Upper lobe of right lung (tissue), 1 donor: ENCODE data around the gene ABCD3. TPM values are rescaled to one million over a fixed set of nuclear protein-coding genes. Genes with fewer than 3 reads are reported as not detected.
A peak's percentile ranks its signal among the peaks of the same experiment; 100 is the strongest.

Source experiments
- ATAC-seq: fragments of 200-7000 bp; cut with Tn5 transposase; one replicate; pipeline ENCODE4 v1.9.1; 2020; ENCODE audit warnings: mild to moderate bottlenecking, moderate library complexity
- DNase-seq: peaks from one replicate; pipeline ENCODE4 v3.0.0-alpha.2; 2020
- H3K27ac ChIP-seq: fragments of 200-600 bp; one replicate; pipeline ENCODE4 v1.8.0; 2022
- H3K27me3 ChIP-seq: fragments of 200-600 bp; one replicate; pipeline ENCODE4 v1.8.0; 2022; ENCODE audit warnings: mild to moderate bottlenecking
- H3K36me3 ChIP-seq: fragments of 200-600 bp; one replicate; pipeline ENCODE4 v1.8.0; 2022
- H3K4me1 ChIP-seq: fragments of 200-600 bp; one replicate; pipeline ENCODE4 v1.8.0; 2022
- H3K4me3 ChIP-seq: fragments of 200-600 bp; one replicate; pipeline ENCODE4 v1.8.0; 2022; ENCODE audit warnings: mild to moderate bottlenecking
- H3K9me3 ChIP-seq: fragments of 200-600 bp; one replicate; pipeline ENCODE4 v1.8.0; 2022
- intact Hi-C: fragments of 100-400 bp; cut with DNase I; formaldehyde crosslinking; loops from one replicate; pipeline ENCODE4 v1.11.0; 2022
- total RNA-seq: library from RNA; stranded (reverse); fragmentation: NEBNext Ultra II Directional; extraction: Animal tissue kit (Norgen Biotek cat#: 25700); gene quantifications from one replicate; pipeline ENCODE4 v1.2.1, GENCODE V29; 2021
- TF ChIP-seq, protein P1 (sequence below): fragments of 200-600 bp; IDR thresholded peaks from one replicate; pipeline ENCODE4 v1.8.0; 2022; ENCODE audit warnings: antibody characterized with exemption
- donor health status: DM: no; HTN: yes; CAD: no; lungs with severe emphysema.

ABCD3 gene
- total RNA-seq, 1 donor from 2014 or later, result 50.9 TPM

DNA sequence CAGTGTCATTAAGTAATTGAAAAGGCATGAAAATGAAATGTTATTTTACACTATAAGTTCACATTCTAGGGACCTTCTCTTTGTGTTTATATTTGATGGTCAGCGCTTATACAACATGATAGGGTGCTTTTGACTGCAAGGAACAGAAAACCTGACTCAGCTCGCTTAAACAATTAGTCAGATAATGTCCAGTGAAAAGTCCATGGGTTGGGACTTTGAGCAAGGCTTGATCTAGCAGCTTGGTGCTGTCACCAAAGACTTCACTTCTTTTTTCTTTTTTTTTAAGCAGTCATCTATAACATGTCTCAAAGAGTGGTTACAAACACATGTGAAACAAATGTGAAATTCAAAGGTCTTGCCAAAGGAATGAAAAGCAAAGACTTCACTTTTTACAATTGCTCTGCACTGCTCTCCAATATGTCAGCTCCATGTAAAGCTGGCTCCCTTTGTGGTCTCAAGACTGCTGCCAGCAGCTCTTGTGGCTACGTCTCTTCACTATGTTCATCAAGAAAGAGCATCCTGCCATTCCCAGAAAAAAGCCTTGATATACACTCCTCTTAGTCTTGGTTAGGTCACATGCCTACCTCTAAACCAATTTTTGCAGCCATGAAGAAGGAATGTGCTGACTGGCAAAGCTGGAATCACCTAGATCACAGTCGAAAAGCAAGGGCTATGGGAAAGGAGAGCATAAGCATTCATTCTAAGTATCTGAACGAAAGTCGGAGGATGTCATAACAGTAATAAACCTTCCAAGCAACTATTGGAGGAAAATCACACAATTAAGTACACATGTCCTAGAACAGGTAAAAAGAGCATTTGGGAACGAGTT is 108.2 kb downstream of the ABCD3 start:
- intact Hi-C loops, result no loop called here
- DNase-seq (no peak), ATAC-seq (no peak)
- no peaks in the 10 kb centered on the region for H3K9me3 ChIP-seq
- H3K4me3 ChIP-seq, result no peak overlapping the region
- no peaks in the 10 kb centered on the region for H3K27me3 ChIP-seq
- H3K36me3 ChIP-seq, result peaks cover 18% of the 10 kb centered on the region
- no peaks in the 10 kb centered on the region for H3K4me1 ChIP-seq
- TF ChIP-seq, protein P1, sequence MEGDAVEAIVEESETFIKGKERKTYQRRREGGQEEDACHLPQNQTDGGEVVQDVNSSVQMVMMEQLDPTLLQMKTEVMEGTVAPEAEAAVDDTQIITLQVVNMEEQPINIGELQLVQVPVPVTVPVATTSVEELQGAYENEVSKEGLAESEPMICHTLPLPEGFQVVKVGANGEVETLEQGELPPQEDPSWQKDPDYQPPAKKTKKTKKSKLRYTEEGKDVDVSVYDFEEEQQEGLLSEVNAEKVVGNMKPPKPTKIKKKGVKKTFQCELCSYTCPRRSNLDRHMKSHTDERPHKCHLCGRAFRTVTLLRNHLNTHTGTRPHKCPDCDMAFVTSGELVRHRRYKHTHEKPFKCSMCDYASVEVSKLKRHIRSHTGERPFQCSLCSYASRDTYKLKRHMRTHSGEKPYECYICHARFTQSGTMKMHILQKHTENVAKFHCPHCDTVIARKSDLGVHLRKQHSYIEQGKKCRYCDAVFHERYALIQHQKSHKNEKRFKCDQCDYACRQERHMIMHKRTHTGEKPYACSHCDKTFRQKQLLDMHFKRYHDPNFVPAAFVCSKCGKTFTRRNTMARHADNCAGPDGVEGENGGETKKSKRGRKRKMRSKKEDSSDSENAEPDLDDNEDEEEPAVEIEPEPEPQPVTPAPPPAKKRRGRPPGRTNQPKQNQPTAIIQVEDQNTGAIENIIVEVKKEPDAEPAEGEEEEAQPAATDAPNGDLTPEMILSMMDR, result no peak
- H3K27ac ChIP-seq, result no peak overlapping the region

DNA sequence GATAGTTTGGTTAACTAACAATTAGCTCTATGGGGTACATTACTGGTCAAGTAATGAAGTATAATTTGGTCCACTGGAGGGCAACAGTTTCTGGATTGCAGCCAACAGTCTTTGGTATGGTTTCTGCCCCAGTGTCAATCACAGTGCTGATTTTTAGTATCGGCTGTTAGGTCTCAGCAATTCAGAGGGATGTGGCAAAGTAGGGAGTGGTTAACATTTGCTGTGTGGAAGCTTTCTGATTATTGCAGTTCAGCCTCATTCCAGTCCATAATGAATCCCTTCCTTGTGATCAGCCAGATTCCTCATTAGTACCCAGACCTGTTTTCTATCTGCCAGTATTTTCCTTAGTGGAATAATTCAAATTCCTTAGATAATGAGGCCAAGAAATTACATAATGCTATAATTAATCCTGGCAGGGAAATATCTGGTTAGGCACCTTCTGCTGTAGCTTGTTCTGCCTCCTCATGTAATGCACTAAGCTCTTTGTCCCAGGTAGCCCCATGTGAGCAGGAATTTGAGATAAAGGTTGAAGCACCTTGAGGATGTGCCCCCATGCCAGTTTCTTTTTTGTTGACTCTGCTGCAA is 109.3 kb downstream of the ABCD3 start:
- intact Hi-C loops, result no loop called here
- ATAC-seq (peak; percentile 62), DNase-seq (no peak)
- no peaks in the 10 kb centered on the region for H3K27me3 ChIP-seq
- H3K27ac ChIP-seq, result no peak overlapping the region
- peaks cover 28% of the 10 kb centered on the region for H3K36me3 ChIP-seq
- TF ChIP-seq, protein P1, result peak; percentile 12
- H3K4me1 ChIP-seq, result no peaks in the 10 kb centered on the region
- no peaks in the 10 kb centered on the region for H3K9me3 ChIP-seq
- no peak overlapping the region for H3K4me3 ChIP-seq

DNA sequence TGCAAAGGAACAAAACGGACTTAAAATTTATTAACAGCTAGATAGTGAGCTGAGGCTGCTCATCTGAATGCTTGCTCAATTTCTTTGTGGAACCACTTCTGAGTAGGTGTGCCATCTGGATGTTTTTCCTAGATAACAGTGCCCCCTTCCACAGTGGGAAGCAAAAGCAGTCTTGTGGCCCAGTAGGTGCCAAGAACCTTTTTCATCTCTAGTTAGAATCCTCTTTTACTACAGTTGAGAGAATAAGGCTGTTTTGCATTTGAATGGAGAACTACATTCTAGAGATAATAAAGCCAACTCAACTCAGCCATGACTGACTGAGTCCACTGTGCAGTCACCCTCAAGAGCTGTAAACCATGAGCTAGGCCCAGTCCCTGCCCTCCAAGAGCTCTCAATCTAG is 110.1 kb downstream of the ABCD3 start:
- TF ChIP-seq, protein P1, result no peak
- Histone ChIP-seq H3K27ac (no peak overlapping the region), H3K4me3 (no peak overlapping the region), H3K36me3 (peaks cover 36% of the 10 kb centered on the region), H3K9me3 (no peaks in the 10 kb centered on the region), H3K27me3 (no peaks in the 10 kb centered on the region), H3K4me1 (no peaks in the 10 kb centered on the region)
- intact Hi-C loops, result no loop called here
- ATAC-seq (peak; percentile 5), DNase-seq (no peak)

DNA sequence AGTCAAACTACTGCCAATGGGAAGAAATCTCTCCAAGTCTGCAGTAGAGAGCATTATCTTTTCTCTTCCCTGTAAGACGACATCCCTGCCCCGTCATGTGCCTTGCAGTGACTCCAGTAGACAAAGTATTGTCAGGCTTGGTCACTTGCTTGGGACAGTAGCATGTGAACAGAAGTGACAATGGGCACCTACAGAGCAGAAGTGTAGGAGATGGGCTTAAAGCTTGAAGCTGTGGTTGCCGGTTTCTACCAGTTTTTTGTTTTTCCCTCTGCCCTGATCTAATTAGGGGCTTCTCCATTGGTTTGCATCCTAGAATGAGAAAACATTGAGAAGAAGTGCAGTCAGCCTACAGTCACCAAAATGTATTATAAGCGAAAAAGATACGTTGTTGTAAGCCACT is 110.6 kb downstream of the ABCD3 start:
- peaks cover 37% of the 10 kb centered on the region for H3K36me3 ChIP-seq
- no peaks in the 10 kb centered on the region for H3K4me1 ChIP-seq
- H3K9me3 ChIP-seq, result no peaks in the 10 kb centered on the region
- no peak overlapping the region for H3K27ac ChIP-seq
- intact Hi-C loops, result no loop called here
- no peak for ATAC-seq
- no peak for DNase-seq
- TF ChIP-seq, protein P1, result no peak
- no peak overlapping the region for H3K4me3 ChIP-seq
- H3K27me3 ChIP-seq, result no peaks in the 10 kb centered on the region

DNA sequence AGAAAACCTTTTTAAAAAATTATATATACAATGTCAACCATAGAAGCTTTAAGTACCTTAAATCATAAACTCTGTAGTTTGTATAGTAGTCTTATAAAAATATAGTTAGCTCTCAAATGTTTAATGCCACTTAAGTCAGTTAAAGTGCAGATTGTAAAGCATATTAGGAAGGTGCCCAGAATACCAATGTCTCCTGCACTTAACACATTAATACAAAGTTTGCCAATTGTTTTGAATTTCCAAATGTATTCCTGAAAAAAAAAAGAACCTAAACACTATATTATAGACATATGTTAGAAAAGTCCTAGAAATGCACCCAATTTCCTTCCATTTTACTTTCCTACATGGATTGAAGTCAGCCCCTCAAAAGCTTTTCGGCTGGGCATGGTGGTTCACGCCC is 111.2 kb downstream of the ABCD3 start:
- Histone ChIP-seq H3K4me1 (no peaks in the 10 kb centered on the region), H3K9me3 (no peaks in the 10 kb centered on the region), H3K27ac (no peak overlapping the region), H3K4me3 (no peak overlapping the region), H3K36me3 (peaks cover 38% of the 10 kb centered on the region), H3K27me3 (no peaks in the 10 kb centered on the region)
- DNase-seq (no peak), ATAC-seq (no peak)
- TF ChIP-seq, protein P1, result no peak
- intact Hi-C loops, result no loop called here
